Measurements from ENCODE around the gene INSYN2B. TPM values are rescaled to one million over a fixed set of nuclear protein-coding genes. Genes with fewer than 3 reads are reported as not detected.

Gene INSYN2B
- total RNA-seq, 2 experiments from 2014 or later, result not detected

- H3K27me3 Mint-ChIP-seq, result no peaks in the 10 kb centered on the region
- no peak overlapping the region for H3K27ac Mint-ChIP-seq
- TF ChIP-seq CTCF (IDR thresholded peaks at IDR 0.05), result no peak
- no peaks in the 10 kb centered on the region for H3K9me3 Mint-ChIP-seq
- ATAC-seq (no peak), DNase-seq (no peak)
- no peaks in the 10 kb centered on the region for H3K4me1 Mint-ChIP-seq (ENCODE audit: low read depth)
- intact Hi-C loops (cut with micrococcal nuclease), result no loop called here
- ChIA-PET POLR2A (no interaction called here), CTCF (interaction anchor here (2.6 kb wide), 1 partner anchor 9 kb away, joined by 7 read pairs; the partner anchor contains the start of gene INSYN2B)
- peaks cover 3% of the 10 kb centered on the region for H3K36me3 Mint-ChIP-seq (ENCODE audit: low read depth)
- H3K4me3 Mint-ChIP-seq, result no peak overlapping the region
Measured at GRCh38 chr5:169970339-169970738, 10.0 kb downstream of the INSYN2B start.

DNA sequence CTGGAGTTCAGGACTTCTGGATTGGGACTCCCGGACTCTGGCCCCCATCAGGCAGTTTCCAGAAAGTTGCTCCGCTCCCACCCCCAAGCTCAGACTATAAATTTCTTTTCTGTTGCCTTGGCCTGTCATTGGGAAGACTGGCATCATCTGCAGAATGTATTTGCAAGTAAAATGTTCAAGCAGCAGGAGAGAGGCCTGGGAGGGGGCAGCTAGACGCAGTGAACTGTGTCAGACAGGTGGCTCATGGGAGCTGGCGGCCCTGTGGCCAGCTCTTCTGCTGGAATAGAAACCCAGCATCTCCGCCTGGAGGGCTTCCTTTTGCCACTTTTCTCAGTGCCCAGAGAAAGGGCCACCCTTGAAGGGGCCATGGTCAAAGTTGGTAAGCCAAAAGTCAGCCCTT lies 16.0 kb downstream of the INSYN2B start:
- Mint-ChIP-seq H3K9me3 (no peaks in the 10 kb centered on the region), H3K36me3 (ENCODE audit: low read depth) (peaks cover 2% of the 10 kb centered on the region), H3K4me1 (ENCODE audit: low read depth) (no peaks in the 10 kb centered on the region), H3K27ac (no peak overlapping the region), H3K4me3 (no peak overlapping the region), H3K27me3 (no peaks in the 10 kb centered on the region)
- TF ChIP-seq CTCF (IDR thresholded peaks at IDR 0.05), result no peak
- ChIA-PET CTCF (no interaction called here), POLR2A (no interaction called here)
- DNase-seq (no peak), ATAC-seq (no peak)
- intact Hi-C loops (cut with micrococcal nuclease), result no loop called here

GRCh38 chr5:169960659-169961058 lies 19.6 kb downstream of the INSYN2B start:
- no peak overlapping the region for H3K27ac Mint-ChIP-seq
- H3K9me3 Mint-ChIP-seq, result no peaks in the 10 kb centered on the region
- TF ChIP-seq CTCF (IDR thresholded peaks at IDR 0.05), result no peak
- no peaks in the 10 kb centered on the region for H3K4me1 Mint-ChIP-seq (ENCODE audit: low read depth)
- H3K4me3 Mint-ChIP-seq, result no peak overlapping the region
- CTCF ChIA-PET, result no interaction called here
- DNase-seq (no peak), ATAC-seq (no peak)
- peaks cover 2% of the 10 kb centered on the region for H3K36me3 Mint-ChIP-seq (ENCODE audit: low read depth)
- POLR2A ChIA-PET, result no interaction called here
- H3K27me3 Mint-ChIP-seq, result no peaks in the 10 kb centered on the region
- intact Hi-C loops (cut with micrococcal nuclease), result no loop called here

DNA sequence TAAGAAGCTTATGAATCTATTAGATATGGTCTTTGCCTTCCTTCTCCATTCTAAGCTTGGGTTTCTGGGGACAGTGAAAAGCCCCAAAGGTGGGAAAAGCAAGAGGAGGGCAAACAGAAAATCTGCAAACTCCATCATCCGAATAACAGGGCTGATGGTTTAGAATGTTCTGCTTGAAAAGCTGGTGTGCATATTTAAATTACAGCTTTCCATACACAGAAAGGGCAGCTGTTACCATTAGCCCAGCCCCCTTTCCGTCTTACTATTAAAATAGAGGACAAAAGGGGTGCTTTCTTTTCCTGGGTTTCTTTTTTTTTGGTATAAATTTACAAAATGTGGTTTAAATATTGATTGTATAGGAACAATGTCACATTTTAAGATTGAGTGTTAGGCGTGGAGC lies 22.0 kb downstream of the INSYN2B start:
- CTCF ChIA-PET, result interaction anchor here (2.1 kb wide), 1 partner anchor 22 kb away, joined by 6 read pairs; the partner anchor contains the start of gene INSYN2B
- peaks cover 6% of the 10 kb centered on the region for H3K36me3 Mint-ChIP-seq (ENCODE audit: low read depth)
- DNase-seq (no peak), ATAC-seq (no peak)
- TF ChIP-seq CTCF (IDR thresholded peaks at IDR 0.05), result no peak
- POLR2A ChIA-PET, result no interaction called here
- H3K9me3 Mint-ChIP-seq, result no peaks in the 10 kb centered on the region
- intact Hi-C loops (cut with micrococcal nuclease), result no loop called here
- H3K4me1 Mint-ChIP-seq (ENCODE audit: low read depth), result no peaks in the 10 kb centered on the region
- H3K27me3 Mint-ChIP-seq, result no peaks in the 10 kb centered on the region
- no peak overlapping the region for H3K27ac Mint-ChIP-seq
- H3K4me3 Mint-ChIP-seq, result no peak overlapping the region

- ChIA-PET POLR2A (interaction anchor here (0.6 kb wide), 1 partner anchor 759 kb away, joined by 3 read pairs; no protein-coding TSS in a partner anchor), CTCF (interaction anchor here (1.1 to 2.1 kb wide), 2 partner anchors 24 to 31 kb away, joined by 3 to 6 read pairs; partner anchors contain the start of gene INSYN2B)
- peaks cover 3% of the 10 kb centered on the region for H3K4me1 Mint-ChIP-seq (ENCODE audit: low read depth)
- H3K4me3 Mint-ChIP-seq, result no peak overlapping the region
- H3K36me3 Mint-ChIP-seq (ENCODE audit: low read depth), result peaks cover 9% of the 10 kb centered on the region
- no peaks in the 10 kb centered on the region for H3K9me3 Mint-ChIP-seq
- intact Hi-C loops (cut with micrococcal nuclease), result no loop called here
- no peak overlapping the region for H3K27ac Mint-ChIP-seq
- ATAC-seq (no peak), DNase-seq (no peak)
- H3K27me3 Mint-ChIP-seq, result no peaks in the 10 kb centered on the region
- no peak for TF ChIP-seq CTCF (IDR thresholded peaks at IDR 0.05)
Measured at GRCh38 chr5:169956756-169957155, 23.5 kb downstream of the INSYN2B start.
